Adrenal gland (tissue), 19 donors: ENCODE data around the gene HERC5. TPM values are rescaled to one million over a fixed set of nuclear protein-coding genes. Genes with fewer than 3 reads are reported as not detected.

Experiments
- DNase-seq, 7 donors: peaks; one replicate each; pipeline ENCODE4 v3.0.0-alpha.2; 2019 to 2020
- H3K27ac ChIP-seq, 5 donors: fragments of 200-600 bp; sonication (generic) in 4 of 5; 1 replicate in 3 of 5; 2 replicates in 2 of 5; pipeline versions ENCODE4 v1.5.1 to v1.8.0; 2016 to 2020; ENCODE audit warnings: mild to moderate bottlenecking in 1 of 5
- H3K27me3 ChIP-seq: fragments of 200-600 bp; 2 replicates; pipeline ENCODE4 v1.8.0; 2021
- H3K36me3 ChIP-seq, 2 donors: fragments of 200-600 bp; replicated peaks in 1 of 2; 1 replicate in 1 of 2; 2 replicates in 1 of 2; pipeline versions ENCODE4 v1.5.1 to v1.8.0; 2018 to 2022
- H3K4me1 ChIP-seq, 2 donors: fragments of 200-600 bp; replicated peaks in 1 of 2; 1 replicate in 1 of 2; 2 replicates in 1 of 2; pipeline versions ENCODE4 v1.5.1 to v1.8.0; 2018 to 2021
- H3K4me3 ChIP-seq, 4 donors: fragments of 200-600 bp; sonication (generic) in 3 of 4; one replicate each; pipeline ENCODE4 v1.5.1; 2016 to 2018
- H3K9me3 ChIP-seq, 3 donors: fragments of 200-600 bp; sonication (generic) in 1 of 3; replicated peaks in 1 of 3; 1 replicate in 2 of 3; 2 replicates in 1 of 3; pipeline versions ENCODE4 v1.5.1 to v1.8.0; 2016 to 2021
- POLR2A ChIP-seq, 2 donors: fragments of 450-650 bp; IDR thresholded peaks; one replicate each; pipeline ENCODE4 v1.6.1; 2017; ENCODE audit warnings: antibody characterized with exemption in 2 of 2, mild to moderate bottlenecking in 2 of 2, moderate library complexity in 1 of 2
- WGBS, 4 donors: extraction: QIAGEN DNeasy Blood & Tissue Kit in 2 of 4; methylation state at CpG; one replicate each; pipeline versions ENCODE4 v1.1.5 to v1.1.7; 2013 to 2017; 5-methylcytosine and 5-hydroxymethylcytosine counted together
- intact Hi-C, 2 donors: fragments of 100-400 bp; cut with DNase I; formaldehyde crosslinking; loops; one replicate each; pipeline versions ENCODE4 v1.14.1 to v1.15.0; 2022 to 2023
- long read RNA-seq, 10 donors: library from polyadenylated mRNA in 3 of 10; unstranded in 2 of 10; stranded (forward) in 1 of 10; transcript quantifications; one replicate each; pipeline ENCODE4 v2.0.0 and lab custom pipeline, GENCODE V29; 2021 to 2026
- polyA plus RNA-seq, 3 donors: library from polyadenylated mRNA; stranded (reverse); fragments of 200-250 nt in 2 of 3; fragments of 350-450 nt in 1 of 3; fragmentation: Illumina TruSeq in 1 of 3; extraction: RNeasy Lipid Tissue Mini Kit (QIAGEN cat#74804) in 1 of 3; gene quantifications; one replicate each; pipeline ENCODE4 v1.2.3, GENCODE V29; 2013 to 2014
- total RNA-seq, 9 donors: library from RNA; depleted of rRNA in 4 of 9; stranded (reverse); fragments of >200 nt in 4 of 9; fragments of 120-200 nt in 1 of 9; fragmentation: NEBNext Ultra II Directional in 1 of 9; extraction: Animal tissue kit (Norgen Biotek cat#: 25700) in 1 of 9; gene quantifications; one replicate each; pipeline versions ENCODE4 v1.1.0 to v1.2.4, GENCODE V29; 2013 to 2023
- TF ChIP-seq, protein P1 (sequence below), 6 experiments: fragments of 450-650 bp in 4 of 6; fragments of 200-600 bp in 2 of 6; sonication (generic) in 1 of 6; IDR thresholded peaks; 1 replicate in 5 of 6; 2 replicates in 1 of 6; pipeline versions ENCODE4 v1.5.1 to v1.8.0; 2016 to 2021; ENCODE audit warnings: antibody characterized with exemption in 6 of 6, mild to moderate bottlenecking in 2 of 6, moderate library complexity in 1 of 6
- donor health status: healthy with polysubstance abuse.
- donor health status: Bipolar disorder and iron deficiency.
- donor health status: DM: yes; HTN: yes; CAD: no.
- donor health status: DM: no; HTN: no; CAD: no.
- donor health status: DM: no; HTN: no; CAD: no.
- donor health status: DM: yes; HTN: yes; CAD: no.

HERC5 gene
- total RNA-seq (1 to 10 TPM; 3.3 to 9.9 (median 7.0) TPM), polyA plus RNA-seq (1 to 10 TPM; 4.4 to 6.3 (median 4.7) TPM)
- long read RNA-seq, donor 1 = 0 reads
- long read RNA-seq, donor 2 = 0 reads
- long read RNA-seq, donor 3, partial matches to known transcripts = 0 of 1 reads
- long read RNA-seq, donor 3, other reads (novel, unspliced or antisense) = 0 of 1 reads
- long read RNA-seq, donor 4, partial matches to known transcripts = 6 of 9 reads
- long read RNA-seq, donor 4, other reads (novel, unspliced or antisense) = 1 of 9 reads
- long read RNA-seq, donor 5, transcript HERC5-201 (23 exons, 3,513 nt) = major isoform, 28 of 36 reads
- long read RNA-seq, donor 5, partial matches to known transcripts = 2 of 36 reads
- long read RNA-seq, donor 5, other reads (novel, unspliced or antisense) = 6 of 36 reads
- long read RNA-seq, donor 6, partial matches to known transcripts = 4 of 4 reads
- long read RNA-seq, donor 6, other reads (novel, unspliced or antisense) = 0 of 4 reads
- long read RNA-seq, donor 7 = 0 reads
- long read RNA-seq, donor 8, partial matches to known transcripts = 0 of 1 reads
- long read RNA-seq, donor 8, other reads (novel, unspliced or antisense) = 0 of 1 reads
- long read RNA-seq, donor 9 = 0 reads
- long read RNA-seq, donor 10 = 0 reads

DNA sequence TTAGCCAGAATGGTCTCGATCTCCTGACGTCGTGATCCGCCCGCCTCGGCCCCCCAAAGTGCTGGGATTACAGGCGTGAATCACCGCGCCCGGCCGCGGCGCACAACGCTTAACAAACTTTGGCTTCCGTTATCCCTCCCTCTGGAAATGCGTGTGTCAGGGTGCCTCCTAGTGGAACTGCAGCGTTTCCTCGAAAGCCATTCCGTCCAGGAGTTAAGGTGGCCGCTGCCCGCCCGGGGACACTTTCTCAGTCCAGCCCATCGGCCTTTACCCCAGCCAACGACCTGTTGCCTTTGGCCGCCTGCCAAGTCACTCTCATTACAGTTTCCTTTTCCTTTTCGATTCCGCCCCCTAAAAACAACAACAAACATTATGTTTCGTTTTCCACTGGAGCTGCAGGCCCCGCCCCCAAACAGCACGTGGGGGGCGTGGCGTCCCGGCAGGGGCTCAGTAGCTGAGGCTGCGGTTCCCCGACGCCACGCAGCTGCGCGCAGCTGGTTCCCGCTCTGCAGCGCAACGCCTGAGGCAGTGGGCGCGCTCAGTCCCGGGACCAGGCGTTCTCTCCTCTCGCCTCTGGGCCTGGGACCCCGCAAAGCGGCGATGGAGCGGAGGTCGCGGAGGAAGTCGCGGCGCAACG lies at the start of gene HERC5:
Gene HERC5 (plus strand): TSS at position 450 of the 637 bp plus-strand sequence. CDS start 151 bp downstream, at position 601.
- H3K27ac ChIP-seq = peak within 1 kb of the TSS; percentile 26 to 88 (median 85)
- DNase-seq = peak; percentile 93 to 97 (median 97)
- intact Hi-C loops = loop anchor here (5.0 to 10.0 kb wide), 4 partner anchors 79 to 239 kb away; partner anchors contain the start of gene HERC6 (in 2 of the 2)
- peaks cover 0 to 7% of the 10 kb centered on the region in 2 donors for H3K4me1 ChIP-seq
- H3K9me3 ChIP-seq = no peaks in the 10 kb centered on the region
- peak within 1 kb of the TSS; percentile 50 to 87 (median 71) for H3K4me3 ChIP-seq
- 0 to 1% (median 0%) methylated on average over 36 to 57 of the region's 57 CpGs for WGBS, 4 donors
- H3K36me3 ChIP-seq = no peaks in the 10 kb centered on the region
- no peaks in the 10 kb centered on the region for H3K27me3 ChIP-seq
- TF ChIP-seq, protein P1, sequence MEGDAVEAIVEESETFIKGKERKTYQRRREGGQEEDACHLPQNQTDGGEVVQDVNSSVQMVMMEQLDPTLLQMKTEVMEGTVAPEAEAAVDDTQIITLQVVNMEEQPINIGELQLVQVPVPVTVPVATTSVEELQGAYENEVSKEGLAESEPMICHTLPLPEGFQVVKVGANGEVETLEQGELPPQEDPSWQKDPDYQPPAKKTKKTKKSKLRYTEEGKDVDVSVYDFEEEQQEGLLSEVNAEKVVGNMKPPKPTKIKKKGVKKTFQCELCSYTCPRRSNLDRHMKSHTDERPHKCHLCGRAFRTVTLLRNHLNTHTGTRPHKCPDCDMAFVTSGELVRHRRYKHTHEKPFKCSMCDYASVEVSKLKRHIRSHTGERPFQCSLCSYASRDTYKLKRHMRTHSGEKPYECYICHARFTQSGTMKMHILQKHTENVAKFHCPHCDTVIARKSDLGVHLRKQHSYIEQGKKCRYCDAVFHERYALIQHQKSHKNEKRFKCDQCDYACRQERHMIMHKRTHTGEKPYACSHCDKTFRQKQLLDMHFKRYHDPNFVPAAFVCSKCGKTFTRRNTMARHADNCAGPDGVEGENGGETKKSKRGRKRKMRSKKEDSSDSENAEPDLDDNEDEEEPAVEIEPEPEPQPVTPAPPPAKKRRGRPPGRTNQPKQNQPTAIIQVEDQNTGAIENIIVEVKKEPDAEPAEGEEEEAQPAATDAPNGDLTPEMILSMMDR (IDR thresholded peaks at IDR 0.05) = peak; percentile 31 to 81 (median 66)
- peak; percentile 48 to 89 for TF ChIP-seq POLR2A (IDR thresholded peaks at IDR 0.05)

GRCh38 chr4:88409206-88409605 lies 47.7 kb upstream of the HERC5 start:
- TF ChIP-seq, protein P1 (IDR thresholded peaks at IDR 0.05) = no peak
- TF ChIP-seq POLR2A (IDR thresholded peaks at IDR 0.05) = no peak
- no peaks in the 10 kb centered on the region for H3K27me3 ChIP-seq
- H3K9me3 ChIP-seq = no peaks in the 10 kb centered on the region
- WGBS, 4 donors = 95 to 97% (median 95%) methylated on average over 2 of the region's 2 CpGs
- H3K4me1 ChIP-seq = no peaks in the 10 kb centered on the region
- no peaks in the 10 kb centered on the region for H3K36me3 ChIP-seq
- no peak overlapping the region for H3K27ac ChIP-seq
- intact Hi-C loops = no loop called here
- H3K4me3 ChIP-seq = no peak overlapping the region
- no peak for DNase-seq

DNA sequence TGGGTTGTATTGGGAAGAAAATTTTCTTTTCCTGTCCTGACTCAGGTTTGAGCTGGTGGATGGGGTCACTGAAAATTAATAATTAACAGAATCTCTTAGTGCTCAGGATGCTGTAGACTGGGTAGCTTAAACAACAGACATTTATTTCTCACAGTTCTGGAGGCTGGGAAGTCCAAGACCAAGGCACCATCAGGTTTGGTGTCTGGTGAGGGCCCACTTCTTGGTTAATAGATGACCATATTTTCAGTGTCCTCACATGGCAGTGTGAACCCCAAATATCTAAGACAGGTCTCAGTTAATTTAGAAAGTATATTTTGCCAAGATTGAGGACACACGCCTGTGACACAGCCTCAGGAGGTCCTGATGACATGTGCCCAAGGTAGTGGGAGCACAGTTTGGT lies 47.1 kb upstream of the HERC5 start:
- 96 to 100% (median 98%) methylated on average over 1 of the region's 1 CpG for WGBS, 4 donors
- intact Hi-C loops = no loop called here
- Histone ChIP-seq H3K4me1 (no peaks in the 10 kb centered on the region), H3K9me3 (no peaks in the 10 kb centered on the region), H3K4me3 (no peak overlapping the region), H3K36me3 (no peaks in the 10 kb centered on the region), H3K27ac (no peak overlapping the region), H3K27me3 (no peaks in the 10 kb centered on the region)
- no peak for DNase-seq
- TF ChIP-seq, protein P1 (IDR thresholded peaks at IDR 0.05) = no peak
- no peak for TF ChIP-seq POLR2A (IDR thresholded peaks at IDR 0.05)

DNA sequence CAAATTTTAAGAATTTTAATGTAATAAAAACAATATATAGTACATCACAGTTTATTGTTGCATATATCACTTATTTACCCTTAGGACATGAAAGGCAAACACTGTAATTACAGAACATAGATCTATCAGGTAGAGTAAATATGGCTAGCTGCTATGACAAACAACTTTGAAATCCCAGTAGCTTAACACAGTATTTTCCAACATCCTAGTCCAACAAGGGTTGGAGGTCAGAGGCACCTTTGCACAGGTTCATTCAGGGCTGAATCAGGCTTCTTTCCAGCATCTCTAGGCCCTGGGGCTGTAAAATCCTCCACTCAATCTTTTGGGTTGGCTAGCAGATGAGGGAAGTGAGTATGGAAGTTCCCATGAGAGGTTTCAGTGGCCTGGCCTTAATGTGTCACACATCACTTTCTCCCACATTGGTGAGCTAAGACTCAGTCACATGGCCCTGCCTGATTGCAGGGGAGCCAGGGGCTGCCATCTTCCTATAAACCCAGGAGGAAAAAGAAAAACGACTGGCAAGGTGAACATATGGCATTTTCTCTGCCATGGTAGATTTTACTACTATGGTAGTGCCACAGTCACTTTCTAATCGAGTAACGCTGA lies 45.3 kb upstream of the HERC5 start:
- H3K9me3 ChIP-seq = no peaks in the 10 kb centered on the region
- no peaks in the 10 kb centered on the region for H3K36me3 ChIP-seq
- H3K4me3 ChIP-seq = no peak overlapping the region
- intact Hi-C loops = no loop called here
- DNase-seq = no peak
- H3K4me1 ChIP-seq = no peaks in the 10 kb centered on the region
- H3K27me3 ChIP-seq = no peaks in the 10 kb centered on the region
- TF ChIP-seq POLR2A (IDR thresholded peaks at IDR 0.05) = no peak
- TF ChIP-seq, protein P1 (IDR thresholded peaks at IDR 0.05) = no peak
- no peak overlapping the region for H3K27ac ChIP-seq
- WGBS, 4 donors = 83 to 96% (median 88%) methylated on average over 3 of the region's 3 CpGs
